ENCODE results near the gene DCLK2. TPM values are rescaled to one million over a fixed set of nuclear protein-coding genes. Genes with fewer than 3 reads are reported as not detected.

Gene DCLK2
- total RNA-seq, result 1.8 and 5.0 TPM in 2 replicates

GRCh38 chr4:150078041-150078578, at the start of gene DCLK2:
DCLK2 (plus strand) TSS chr4:150078445; CDS start chr4:150079028, 583 bp downstream.

All from epithelial cell of alveolus of lung (primary cell).